ENCODE data around the gene KCNJ14. TPM values are rescaled to one million over a fixed set of nuclear protein-coding genes. Genes with fewer than 3 reads are reported as not detected.
"Not testable (repeated sequence)": the region's sequence is repeated elsewhere in the genome, so short reads cannot be mapped to it uniquely, and the experiment has no call there.

Gene KCNJ14
- total RNA-seq, 4 donors from 2014 or later: 0.88 to 2.0 (median 1.8) TPM

- no peaks in the 10 kb centered on the region for H3K9me3 ChIP-seq
- DNase-seq: no peak
- no peak for TF ChIP-seq CTCF (IDR thresholded peaks at IDR 0.05)
- no peak for TF ChIP-seq POLR2A (IDR thresholded peaks at IDR 0.05)
- H3K27me3 ChIP-seq: no peaks in the 10 kb centered on the region
- no peak overlapping the region for H3K27ac ChIP-seq
- H3K4me1 ChIP-seq: peaks cover 0 to 17% (median 3%) of the 10 kb centered on the region in 4 donors
- H3K4me3 ChIP-seq: no peak overlapping the region
- peaks cover 0 to 26% (median 0%) of the 10 kb centered on the region in 3 donors for H3K36me3 ChIP-seq
Observed at GRCh38 chr19:48481846-48482639, 26.7 kb downstream of the KCNJ14 start.

- Histone ChIP-seq H3K36me3 (peaks cover 0 to 13% (median 0%) of the 10 kb centered on the region in 3 donors), H3K4me3 (no peak overlapping the region), H3K9me3 (no peaks in the 10 kb centered on the region), H3K27me3 (no peaks in the 10 kb centered on the region), H3K4me1 (peaks cover 0 to 28% (median 3%) of the 10 kb centered on the region in 4 donors), H3K27ac (no peak overlapping the region)
- DNase-seq: no peak
- TF ChIP-seq POLR2A (IDR thresholded peaks at IDR 0.05) (no peak), CTCF (IDR thresholded peaks at IDR 0.05) (no peak)
Observed at GRCh38 chr19:48483301-48483700, 27.9 kb downstream of the KCNJ14 start.

- Histone ChIP-seq H3K27me3 (no peaks in the 10 kb centered on the region), H3K27ac (no peak overlapping the region), H3K36me3 (peaks cover 0 to 3% (median 0%) of the 10 kb centered on the region in 3 donors), H3K9me3 (no peaks in the 10 kb centered on the region), H3K4me3 (no peak overlapping the region), H3K4me1 (peaks cover 0 to 30% (median 3%) of the 10 kb centered on the region in 4 donors)
- TF ChIP-seq CTCF (IDR thresholded peaks at IDR 0.05) (no peak), POLR2A (IDR thresholded peaks at IDR 0.05) (no peak)
- DNase-seq: peak in 1 of 3 donors; percentile 29
Observed at GRCh38 chr19:48484247-48484893, 29.0 kb downstream of the KCNJ14 start.

- Histone ChIP-seq H3K9me3 (no peaks in the 10 kb centered on the region), H3K4me1 (peaks cover 0 to 29% (median 4%) of the 10 kb centered on the region in 4 donors), H3K4me3 (no peak overlapping the region), H3K27me3 (no peaks in the 10 kb centered on the region), H3K36me3 (no peaks in the 10 kb centered on the region), H3K27ac (no peak overlapping the region)
- DNase-seq: no peak
- TF ChIP-seq POLR2A (IDR thresholded peaks at IDR 0.05): no peak
- TF ChIP-seq CTCF (IDR thresholded peaks at IDR 0.05): no peak
Observed at GRCh38 chr19:48484931-48485612, 29.7 kb downstream of the KCNJ14 start.

- H3K27me3 ChIP-seq, H3K4me3 ChIP-seq, H3K9me3 ChIP-seq, H3K27ac ChIP-seq, DNase-seq, H3K36me3 ChIP-seq: not testable (repeated sequence)
- peaks cover 5 to 33% (median 8%) of the 10 kb centered on the region in 4 donors for H3K4me1 ChIP-seq
Observed at GRCh38 chr19:48486706-48487105, 31.3 kb downstream of the KCNJ14 start.

Measured in Peyer's patch (tissue), 4 donors.